Measurements from ENCODE around the gene RBM12.

The RBM12 gene

DNA sequence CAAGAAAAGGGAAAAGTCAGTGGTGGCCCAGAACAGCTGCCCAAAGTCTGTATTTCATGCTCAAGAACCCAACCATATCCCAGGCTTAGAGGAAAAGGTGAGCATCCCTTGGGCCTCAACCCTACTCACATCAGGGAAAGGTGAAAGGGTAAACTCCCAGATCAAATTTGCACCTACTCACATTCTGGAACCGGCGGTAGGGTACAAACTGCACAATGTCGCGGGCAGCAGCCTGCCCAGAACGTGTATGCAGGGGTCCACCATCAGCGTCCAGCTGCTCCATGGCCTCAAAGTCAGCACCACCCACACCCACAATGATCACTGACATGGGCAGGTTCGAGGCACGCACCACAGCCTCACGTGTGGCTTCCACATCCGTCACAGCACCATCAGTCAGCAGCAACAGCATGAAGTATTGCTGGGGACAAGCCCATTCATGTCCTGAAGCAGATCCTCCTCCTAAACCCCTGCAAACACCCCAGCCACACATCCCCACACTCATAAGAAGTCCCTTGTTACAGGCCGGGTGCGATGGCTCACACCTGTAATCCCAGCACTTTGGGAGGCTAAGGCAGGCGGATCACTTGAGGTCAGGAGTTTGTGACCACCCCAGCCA lies 38.2 kb downstream of the RBM12 start:
- no peak overlapping the region for H3K4me3 ChIP-seq (ENCODE audit: low read depth, low read length)

- H3K4me3 ChIP-seq (ENCODE audit: low read depth, low read length): no peak overlapping the region
Observed at GRCh38 chr20:35625584-35626385, 38.9 kb downstream of the RBM12 start.

GRCh38 chr20:35621560-35621946 lies 43.1 kb downstream of the RBM12 start:
- no peak overlapping the region for H3K4me3 ChIP-seq (ENCODE audit: low read depth, low read length)

- no peak overlapping the region for H3K4me3 ChIP-seq (ENCODE audit: low read depth, low read length)
Observed at GRCh38 chr20:35620818-35621559, 43.7 kb downstream of the RBM12 start.

DNA sequence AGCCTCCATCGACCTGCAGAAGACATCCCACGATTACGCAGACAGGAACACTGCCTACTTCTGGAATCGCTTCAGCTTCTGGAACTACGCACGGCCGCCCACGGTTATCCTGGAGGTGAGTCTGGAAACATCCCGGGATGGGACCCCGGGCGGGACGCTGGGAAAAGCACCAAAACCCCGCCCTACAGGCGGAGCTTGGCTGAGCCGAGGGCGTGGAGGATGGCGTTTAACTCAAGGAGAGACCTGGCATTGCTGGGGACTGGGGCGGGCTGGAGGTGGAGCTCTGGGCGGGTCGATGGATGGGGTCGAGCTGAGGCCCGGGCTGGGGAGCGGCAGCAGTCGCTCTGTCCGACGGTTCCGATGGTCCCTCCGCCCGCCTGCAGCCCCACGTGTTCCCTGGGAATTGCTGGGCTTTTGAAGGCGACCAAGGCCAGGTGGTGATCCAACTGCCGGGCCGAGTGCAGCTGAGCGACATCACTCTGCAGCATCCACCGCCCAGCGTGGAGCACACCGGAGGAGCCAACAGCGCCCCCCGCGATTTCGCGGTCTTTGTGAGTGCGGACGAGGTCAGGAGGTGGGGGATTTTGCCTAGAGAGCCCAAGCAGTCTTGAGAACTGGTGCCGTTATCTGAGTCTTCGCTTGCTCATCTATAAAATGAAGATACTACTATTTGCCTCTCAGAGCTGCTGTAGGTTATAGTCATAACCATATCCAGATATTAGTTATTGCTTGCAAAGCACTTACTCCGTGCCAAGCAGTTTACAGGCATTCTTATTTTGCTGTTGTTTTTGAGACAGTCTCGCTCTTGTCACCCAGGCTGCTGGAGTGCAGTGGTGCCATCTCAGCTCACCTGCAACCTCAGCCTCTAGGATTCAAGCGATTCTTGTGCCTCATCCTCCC lies 45.3 kb downstream of the RBM12 start:
- peak overlapping the region; percentile 47 for H3K4me3 ChIP-seq (ENCODE audit: low read depth, low read length)

GRCh38 chr20:35618263-35619131 lies 46.2 kb downstream of the RBM12 start:
- H3K4me3 ChIP-seq (ENCODE audit: low read depth, low read length): peak overlapping the region; percentile 30

- no peak overlapping the region for H3K4me3 ChIP-seq (ENCODE audit: low read depth, low read length)
Observed at GRCh38 chr20:35617397-35618262, 47.1 kb downstream of the RBM12 start.

DNA sequence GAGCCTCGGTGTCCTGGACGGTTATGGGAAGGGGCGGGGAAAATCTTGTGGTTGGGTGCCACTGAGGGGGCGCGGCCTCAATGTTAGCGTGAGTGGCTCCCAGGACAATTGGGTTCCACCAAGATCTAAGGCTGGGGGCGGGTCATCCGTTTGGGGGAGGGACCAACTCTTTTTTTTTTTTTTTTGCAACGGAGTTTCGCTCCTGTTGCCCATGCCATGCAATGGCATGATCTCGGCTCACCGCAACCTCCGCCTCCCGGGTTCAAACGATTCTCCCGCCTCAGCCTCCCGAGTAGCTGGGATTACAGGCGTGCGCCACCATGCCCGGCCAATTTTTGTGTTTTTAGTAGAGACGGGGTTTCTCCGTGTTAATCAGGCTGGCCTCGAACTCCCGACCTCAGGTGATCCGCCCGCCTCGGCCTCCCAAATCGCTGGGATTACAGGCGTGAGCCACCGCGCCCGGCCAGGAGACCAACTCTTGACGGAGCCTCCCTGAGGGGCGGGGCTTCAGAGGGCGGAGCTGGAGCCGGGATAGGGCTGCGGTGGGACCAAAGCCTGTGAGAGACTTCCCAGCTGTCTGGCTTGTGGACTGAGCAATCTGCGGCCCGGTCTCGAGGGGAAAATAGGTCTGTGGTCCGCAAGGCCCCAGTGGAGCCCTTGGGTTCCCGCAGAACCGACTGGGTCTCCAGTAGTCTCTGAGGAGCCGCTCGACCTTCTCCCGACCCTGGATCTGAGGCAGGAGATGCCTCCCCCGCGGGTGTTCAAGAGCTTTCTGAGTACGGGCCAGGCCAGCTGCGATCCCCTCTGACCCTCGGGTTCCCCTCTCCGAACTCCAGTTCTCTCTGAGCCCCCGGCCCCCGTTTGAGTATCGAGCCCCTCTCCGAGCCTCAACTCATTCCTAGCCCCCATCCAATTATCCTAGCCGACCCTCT lies 48.0 kb downstream of the RBM12 start:
- H3K4me3 ChIP-seq (ENCODE audit: low read depth, low read length): peak overlapping the region; percentile 21

GRCh38 chr20:35615667-35616464 lies 48.8 kb downstream of the RBM12 start, which contains the start of gene SPAG4:
Gene SPAG4 (plus strand): TSS chr20:35615829. CDS start chr20:35616004, 175 bp downstream.
- peak within 1 kb of the TSS; percentile 21 for H3K4me3 ChIP-seq (ENCODE audit: low read depth, low read length)

DNA sequence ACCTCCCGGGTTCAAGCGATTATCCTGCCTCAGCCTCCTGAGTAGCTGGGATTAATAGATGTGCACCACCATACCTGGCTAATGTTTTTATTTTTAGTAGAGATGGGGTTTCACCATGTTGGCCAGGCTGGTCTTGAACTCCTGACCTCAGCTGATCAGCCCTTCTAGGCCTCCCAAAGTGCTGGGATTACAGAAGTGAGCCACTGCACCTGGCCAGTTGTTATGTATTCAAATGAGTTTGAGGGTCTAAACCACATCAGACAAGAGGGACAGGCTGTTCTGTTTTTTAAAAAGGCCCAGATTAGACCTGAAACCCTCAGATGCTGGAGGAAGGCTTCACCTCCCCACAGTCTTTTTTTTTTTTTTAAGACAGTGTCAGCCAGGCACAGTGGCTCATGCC lies 53.2 kb downstream of the RBM12 start:
- no peak overlapping the region for H3K4me3 ChIP-seq (ENCODE audit: low read depth, low read length)

GRCh38 chr20:35610833-35611427 lies 53.8 kb downstream of the RBM12 start:
- H3K4me3 ChIP-seq (ENCODE audit: low read depth, low read length): no peak overlapping the region

- no peak overlapping the region for H3K4me3 ChIP-seq (ENCODE audit: low read depth, low read length)
Observed at GRCh38 chr20:35607003-35607735, 57.5 kb downstream of the RBM12 start.

GRCh38 chr20:35606127-35606526 lies 58.6 kb downstream of the RBM12 start:
- no peak overlapping the region for H3K4me3 ChIP-seq (ENCODE audit: low read depth, low read length)

DNA sequence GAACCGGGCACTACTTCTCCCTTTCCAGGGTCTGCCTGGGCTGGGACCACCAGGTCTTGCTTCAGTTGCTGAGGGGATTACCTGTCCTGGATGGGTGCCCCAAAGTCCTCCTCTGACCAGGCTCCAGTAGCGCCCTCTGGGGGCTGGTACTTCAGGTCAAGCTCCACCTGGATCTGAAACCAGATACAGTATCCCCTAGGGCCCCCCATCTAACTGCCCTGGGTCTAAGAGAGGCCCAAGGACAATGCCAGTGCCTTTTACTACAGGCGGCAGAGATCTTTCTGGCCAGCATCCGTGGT lies 60.3 kb downstream of the RBM12 start:
- H3K4me3 ChIP-seq (ENCODE audit: low read depth, low read length): no peak overlapping the region

DNA sequence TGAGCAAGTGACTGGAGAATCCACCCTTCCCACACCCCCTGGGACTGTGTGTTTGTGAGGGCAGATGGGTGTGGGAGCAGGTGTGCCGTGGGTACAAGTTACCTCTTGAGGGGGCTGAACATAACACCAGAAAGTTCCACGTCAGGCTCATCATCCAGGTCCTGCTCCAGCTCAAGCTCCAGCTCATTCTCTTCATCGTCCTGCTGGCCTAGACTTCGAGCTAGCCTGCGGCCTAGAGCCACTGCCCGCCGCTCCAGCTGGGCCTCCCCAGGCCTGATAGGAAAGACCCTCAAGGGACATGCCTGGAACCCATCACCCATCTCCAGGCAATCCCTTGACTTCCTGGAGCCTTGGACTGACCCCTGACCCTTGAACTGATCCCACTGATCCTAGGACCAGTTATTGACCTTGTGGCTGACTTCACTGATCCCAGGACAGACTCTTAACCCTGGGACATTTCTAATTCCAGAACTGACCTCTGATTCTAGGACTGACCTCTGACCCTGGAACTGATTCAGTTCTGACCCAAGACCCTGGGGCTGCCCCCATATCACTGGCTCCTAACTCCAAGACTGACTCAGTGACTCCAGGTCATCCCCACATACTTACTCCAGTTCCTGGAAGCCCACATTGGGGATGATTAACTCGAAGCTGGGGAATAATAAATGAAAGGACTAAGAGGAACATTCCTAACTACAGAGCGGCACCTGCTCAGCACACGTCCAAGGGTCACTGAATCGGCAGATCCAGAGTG lies 60.8 kb downstream of the RBM12 start:
- no peak overlapping the region for H3K4me3 ChIP-seq (ENCODE audit: low read depth, low read length)

All from iPS-11a (cell line).